Astrocyte of the spinal cord (primary cell): ENCODE measurements around the gene LHPP.

Experiments used
- DNase-seq: peaks from one replicate; pipeline ENCODE4 v3.0.0; 2011; ENCODE audit warnings: low read depth, low spot score
- H3K4me3 ChIP-seq: 2 replicates; pipeline ENCODE4 v1.5.1; 2011; ENCODE audit warnings: low read depth, mild to moderate bottlenecking, low read length, moderate library complexity
- in situ Hi-C: cut with HindIII; loops from 2 replicates; pipeline ENCODE4 v1.10.0; 2017; ENCODE audit warnings: low sequenced_read_pairs
- TF ChIP-seq, protein P1 (sequence below): IDR thresholded peaks from 2 replicates; pipeline ENCODE4 v1.5.1; 2012; ENCODE audit warnings: low read depth, mild to moderate bottlenecking, low read length, inconsistent platforms

LHPP gene

DNA sequence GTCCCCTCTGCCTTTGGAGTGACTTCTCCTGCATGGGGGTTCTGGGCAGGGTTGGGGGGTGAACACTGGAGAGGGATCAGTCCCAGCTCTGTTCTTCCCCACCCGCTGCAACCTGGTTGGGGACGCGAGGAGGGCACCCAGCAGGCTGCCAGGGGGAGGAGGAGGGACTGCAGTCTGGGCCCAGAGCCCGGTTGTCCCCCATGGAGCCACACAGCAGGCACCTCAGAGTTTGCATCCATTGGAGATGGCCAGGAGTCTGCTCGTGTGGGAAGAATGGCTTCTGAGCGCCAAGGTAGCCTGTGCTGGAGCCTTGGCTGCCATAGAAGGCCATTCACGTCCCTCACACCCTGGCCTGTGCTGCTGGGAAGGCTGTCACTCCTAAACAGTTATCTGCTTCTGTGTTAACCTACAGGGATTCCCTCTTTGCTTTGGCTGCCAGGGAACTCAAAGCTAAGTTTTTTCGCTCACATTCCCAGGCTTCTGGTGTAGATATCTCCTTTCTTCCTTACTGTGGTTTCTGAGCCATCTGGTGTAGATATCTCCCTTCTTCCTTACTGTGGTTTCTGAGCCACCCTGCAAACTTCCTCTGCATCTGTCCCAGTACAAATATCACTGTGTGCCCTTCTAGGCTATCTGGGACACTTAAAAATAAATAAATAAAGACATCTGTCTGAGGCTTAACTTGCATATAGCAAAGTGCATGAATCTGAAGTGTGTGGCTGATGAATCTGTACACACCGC, 133.7 kb downstream of the LHPP start:
- no peak for DNase-seq
- in situ Hi-C loops, result no loop called here
- TF ChIP-seq, protein P1, sequence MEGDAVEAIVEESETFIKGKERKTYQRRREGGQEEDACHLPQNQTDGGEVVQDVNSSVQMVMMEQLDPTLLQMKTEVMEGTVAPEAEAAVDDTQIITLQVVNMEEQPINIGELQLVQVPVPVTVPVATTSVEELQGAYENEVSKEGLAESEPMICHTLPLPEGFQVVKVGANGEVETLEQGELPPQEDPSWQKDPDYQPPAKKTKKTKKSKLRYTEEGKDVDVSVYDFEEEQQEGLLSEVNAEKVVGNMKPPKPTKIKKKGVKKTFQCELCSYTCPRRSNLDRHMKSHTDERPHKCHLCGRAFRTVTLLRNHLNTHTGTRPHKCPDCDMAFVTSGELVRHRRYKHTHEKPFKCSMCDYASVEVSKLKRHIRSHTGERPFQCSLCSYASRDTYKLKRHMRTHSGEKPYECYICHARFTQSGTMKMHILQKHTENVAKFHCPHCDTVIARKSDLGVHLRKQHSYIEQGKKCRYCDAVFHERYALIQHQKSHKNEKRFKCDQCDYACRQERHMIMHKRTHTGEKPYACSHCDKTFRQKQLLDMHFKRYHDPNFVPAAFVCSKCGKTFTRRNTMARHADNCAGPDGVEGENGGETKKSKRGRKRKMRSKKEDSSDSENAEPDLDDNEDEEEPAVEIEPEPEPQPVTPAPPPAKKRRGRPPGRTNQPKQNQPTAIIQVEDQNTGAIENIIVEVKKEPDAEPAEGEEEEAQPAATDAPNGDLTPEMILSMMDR, result no peak
- no peak overlapping the region for H3K4me3 ChIP-seq

DNA sequence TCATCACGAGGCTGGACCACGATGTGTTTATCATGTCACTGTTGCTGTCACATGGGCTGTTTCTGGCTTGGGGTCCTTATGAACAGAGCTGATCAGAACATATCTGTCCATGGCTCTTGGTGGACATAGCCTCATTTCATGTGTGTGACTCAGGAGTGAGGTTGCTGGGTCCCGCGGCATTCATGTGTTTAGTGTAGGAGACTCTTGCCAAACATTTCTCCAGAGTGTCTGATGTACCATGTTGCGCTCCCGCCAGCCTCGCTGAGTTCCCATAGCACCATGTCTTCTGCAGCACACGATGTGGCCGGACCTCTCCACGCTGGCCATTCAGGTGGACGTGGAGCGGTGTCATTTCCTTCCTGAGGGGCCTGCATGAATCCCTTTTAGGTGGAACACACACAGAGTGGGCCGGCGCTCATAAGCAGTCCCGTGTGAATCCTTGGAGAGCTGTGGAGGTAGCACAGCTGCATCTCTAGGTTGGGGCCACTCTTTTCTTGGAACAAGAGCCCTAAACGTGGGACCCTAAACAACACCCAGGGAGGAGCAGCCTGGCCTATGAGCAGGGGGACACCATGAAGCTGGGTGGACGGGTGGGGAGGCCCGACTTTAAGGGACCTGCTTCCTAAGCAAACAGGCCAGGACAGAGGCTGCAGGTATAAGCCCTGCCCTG, 134.6 kb downstream of the LHPP start:
- H3K4me3 ChIP-seq, result no peak overlapping the region
- no peak for DNase-seq
- TF ChIP-seq, protein P1, result no peak
- in situ Hi-C loops, result no loop called here

DNA sequence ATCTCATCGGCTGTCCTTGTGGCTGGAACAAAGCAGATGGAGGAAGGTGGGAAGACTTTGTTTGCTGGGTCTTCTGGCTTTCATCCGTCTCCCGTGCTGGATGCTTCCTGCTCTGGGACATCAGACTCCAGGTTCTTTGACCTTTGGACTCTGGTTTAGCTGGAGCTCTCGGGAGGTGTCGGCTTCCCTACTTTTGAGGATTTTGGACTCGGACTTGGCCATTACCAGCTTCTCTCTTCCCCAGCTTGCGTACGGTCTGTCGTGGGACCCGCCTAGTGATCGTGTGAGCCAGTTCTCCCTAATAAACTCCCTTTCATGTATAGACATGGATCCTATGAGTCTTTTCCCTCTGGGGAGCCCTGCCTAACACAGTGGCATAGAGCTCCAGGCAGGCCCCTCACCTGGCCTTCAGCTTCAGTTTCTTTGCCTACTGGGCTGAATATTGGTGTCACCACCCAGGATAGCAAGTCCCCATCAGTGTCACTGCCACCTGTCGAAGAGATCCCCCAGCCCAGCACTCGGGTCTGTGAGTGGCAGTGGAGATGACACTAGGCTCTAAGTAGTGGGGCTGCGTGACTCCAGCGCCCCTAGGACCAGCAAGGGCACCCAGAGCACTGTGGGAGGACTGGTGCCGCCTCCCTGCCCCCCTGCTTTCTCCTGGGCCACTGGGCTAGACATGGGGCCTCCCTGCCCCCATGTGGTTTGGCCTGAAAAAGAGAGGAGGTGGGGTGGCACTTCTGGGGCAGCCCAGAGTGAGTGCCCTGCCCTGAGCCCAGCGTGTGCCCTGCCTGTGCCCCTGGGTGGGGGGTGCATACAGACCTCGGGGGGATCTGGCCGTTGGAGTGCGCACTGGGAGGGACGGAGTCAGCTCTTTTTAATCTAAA, 135.6 kb downstream of the LHPP start:
- H3K4me3 ChIP-seq, result no peak overlapping the region
- DNase-seq, result no peak
- TF ChIP-seq, protein P1, result no peak
- in situ Hi-C loops, result no loop called here

DNA sequence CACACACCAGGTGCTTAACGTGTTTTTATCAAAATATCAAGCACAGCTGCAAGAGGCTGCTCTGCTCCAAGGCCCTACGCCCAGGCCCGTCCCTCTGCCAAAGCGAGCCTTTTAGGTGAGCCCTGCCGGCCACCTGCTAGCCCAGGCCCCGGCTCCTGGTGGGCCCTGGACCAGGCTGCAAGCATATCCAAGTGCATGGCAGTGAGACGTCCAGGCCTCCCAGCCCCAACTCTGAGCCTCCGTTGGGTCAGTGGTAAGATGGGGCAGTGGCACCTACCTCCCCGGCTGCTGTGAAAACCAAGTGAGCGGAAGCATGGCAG, 136.2 kb downstream of the LHPP start:
- H3K4me3 ChIP-seq, result no peak overlapping the region
- DNase-seq, result no peak
- in situ Hi-C loops, result no loop called here
- TF ChIP-seq, protein P1, result no peak

DNA sequence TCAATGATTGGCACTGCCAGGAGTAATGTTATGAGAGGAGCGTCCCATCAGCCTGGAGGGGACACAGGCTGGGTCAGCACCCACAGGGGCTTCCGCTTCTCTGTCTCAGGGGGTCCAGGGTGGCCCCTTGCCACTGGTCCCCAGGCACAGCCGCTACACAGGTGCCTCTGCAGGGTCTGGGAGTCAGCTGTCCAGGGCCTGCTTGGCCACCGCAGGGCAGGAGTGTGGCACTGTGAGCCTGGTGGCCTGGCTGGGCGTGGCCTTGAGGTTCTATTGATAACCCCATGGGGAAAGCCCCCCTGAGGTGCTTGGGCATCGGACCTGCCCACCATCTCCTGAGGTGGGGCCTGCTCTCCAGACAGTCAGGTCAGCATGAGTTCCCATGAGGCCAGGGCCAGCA, 136.6 kb downstream of the LHPP start:
- H3K4me3 ChIP-seq, result no peak overlapping the region
- TF ChIP-seq, protein P1, result no peak
- in situ Hi-C loops, result no loop called here
- no peak for DNase-seq

DNA sequence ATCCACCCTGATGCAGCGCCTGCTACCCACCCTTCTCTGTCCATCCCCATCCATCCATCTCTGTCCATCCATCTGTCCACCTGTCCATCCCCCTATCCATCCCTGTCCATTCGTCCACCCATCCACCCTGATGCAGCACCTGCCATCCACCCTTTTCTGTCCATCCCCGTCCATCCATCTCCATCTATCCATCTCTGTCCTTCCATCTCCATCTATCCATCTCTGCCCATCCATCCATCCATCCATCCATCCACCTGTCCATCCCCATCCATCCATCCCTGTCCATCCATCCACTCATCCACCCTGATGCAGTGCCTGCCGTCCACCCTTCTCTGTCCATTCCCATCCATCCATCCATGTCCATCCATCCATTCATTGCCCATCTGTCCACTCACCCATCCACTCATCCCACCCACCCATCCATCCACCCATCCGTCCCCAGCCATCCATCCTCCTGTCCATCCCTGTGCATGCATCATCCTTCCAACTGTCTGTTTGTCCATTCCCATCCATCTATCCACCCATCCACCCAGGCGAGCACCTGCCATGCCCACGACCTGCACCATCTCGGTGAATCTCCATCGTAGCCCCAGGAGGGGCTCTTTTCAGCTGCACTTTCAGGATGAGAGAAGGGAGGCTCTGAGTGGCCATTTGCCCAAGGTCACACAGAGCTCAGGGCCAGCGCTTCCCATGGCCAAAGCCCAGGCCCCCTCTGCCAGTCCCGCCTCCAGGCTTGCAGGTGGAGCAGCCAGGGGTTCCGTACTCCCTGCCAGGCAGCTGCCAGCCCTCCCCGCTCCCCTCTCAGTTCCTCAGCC, 137.4 kb downstream of the LHPP start:
- TF ChIP-seq, protein P1, result no peak
- in situ Hi-C loops, result no loop called here
- no peak overlapping the region for H3K4me3 ChIP-seq
- DNase-seq, result no peak
